GM23248 (cell line): Measurements from ENCODE around the gene PTPRB.

Experiments
- EZH2 ChIP-seq: fragments of 200-600 bp; sonication (generic); IDR thresholded peaks from 2 replicates; pipeline ENCODE4 v1.6.1; 2018; ENCODE audit warnings: antibody characterized with exemption, mild to moderate bottlenecking; ENCODE audit not compliant: insufficient read depth, poor library complexity, severe bottlenecking
- EZH2phosphoT487 ChIP-seq: fragments of 200-600 bp; sonication (generic); IDR thresholded peaks from 2 replicates; pipeline ENCODE4 v1.6.1; 2018; ENCODE audit warnings: antibody characterized with exemption, moderate library complexity, mild to moderate bottlenecking, low read depth; ENCODE audit not compliant: insufficient read depth

DNA sequence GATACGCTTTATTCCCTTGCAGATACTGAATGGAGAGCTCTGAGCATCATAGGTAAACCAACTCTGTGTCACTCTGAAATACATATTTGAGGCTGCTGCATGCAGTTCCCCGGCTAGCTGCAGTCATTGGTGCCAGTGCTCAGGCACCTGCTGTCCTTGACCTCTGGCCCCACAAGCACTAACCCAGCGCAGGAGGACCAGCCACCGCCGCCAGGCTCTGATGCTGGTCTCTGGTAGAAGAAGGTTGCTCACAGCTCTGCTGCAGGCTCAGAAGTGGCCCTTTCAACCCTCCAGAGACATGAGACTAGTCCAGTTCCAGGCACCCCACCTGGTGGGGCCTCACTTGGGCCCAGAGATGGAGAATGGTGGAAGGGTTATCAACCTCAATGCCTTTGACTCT lies 34.5 kb upstream of the PTPRB start:
- TF ChIP-seq EZH2phosphoT487 (no peak), EZH2 (no peak)
